Suprapubic skin (tissue), 4 donors: ENCODE results near the gene RAB39A. TPM values are rescaled to one million over a fixed set of nuclear protein-coding genes. Genes with fewer than 3 reads are reported as not detected.

Experiments used
- DNase-seq, 2 donors: peaks; one replicate each; pipeline ENCODE4 v3.0.0-alpha.2; 2019; ENCODE audit warnings: low spot score in 2 of 2
- H3K27ac ChIP-seq: fragments of 200-600 bp; sonication (generic); one replicate; pipeline ENCODE4 v1.5.1; 2019
- H3K27me3 ChIP-seq: fragments of 200-600 bp; sonication (generic); one replicate; pipeline ENCODE4 v1.5.1; 2019
- H3K36me3 ChIP-seq: fragments of 200-600 bp; sonication (generic); one replicate; pipeline ENCODE4 v1.5.1; 2019
- H3K4me1 ChIP-seq: fragments of 200-600 bp; sonication (generic); one replicate; pipeline ENCODE4 v1.5.1; 2019
- H3K4me3 ChIP-seq: fragments of 200-600 bp; sonication (generic); one replicate; pipeline ENCODE4 v1.5.1; 2019; ENCODE audit warnings: mild to moderate bottlenecking
- H3K9me3 ChIP-seq: fragments of 200-600 bp; sonication (generic); one replicate; pipeline ENCODE4 v1.5.1; 2019
- CTCF ChIP-seq, 2 donors: fragments of 200-600 bp in 1 of 2; fragments of 450-650 bp in 1 of 2; sonication (generic) in 1 of 2; IDR thresholded peaks; one replicate each; pipeline ENCODE4 v1.5.1; 2016 to 2019; ENCODE audit warnings: antibody characterized with exemption in 2 of 2, mild to moderate bottlenecking in 1 of 2, moderate library complexity in 1 of 2
- EP300 ChIP-seq: sonication (generic); formaldehyde crosslinking; IDR thresholded peaks from one replicate; pipeline ENCODE4 v1.6.1; 2017; ENCODE audit warnings: antibody characterized with exemption
- POLR2A ChIP-seq, 2 donors: fragments of 450-650 bp; IDR thresholded peaks; one replicate each; pipeline ENCODE4 v1.6.1; 2017; ENCODE audit warnings: antibody characterized with exemption in 2 of 2, mild to moderate bottlenecking in 2 of 2, moderate library complexity in 2 of 2
- POLR2AphosphoS5 ChIP-seq, 3 donors: sonication (generic); formaldehyde crosslinking; IDR thresholded peaks; one replicate each; pipeline ENCODE4 v1.6.1; 2017; ENCODE audit warnings: antibody characterized with exemption in 3 of 3
- WGBS: methylation state at CpG from one replicate; pipeline ENCODE4 v1.1.5; 2018; 5-methylcytosine and 5-hydroxymethylcytosine counted together
- total RNA-seq, 4 donors: library from RNA; depleted of rRNA; stranded (reverse); fragments of >200 nt; gene quantifications; one replicate each; pipeline ENCODE4 v1.1.0, GENCODE V29; 2016

Gene RAB39A
- total RNA-seq, 4 donors from 2014 or later: 0.34 TPM; not detected in 3

- H3K27ac ChIP-seq: no peak overlapping the region
- TF ChIP-seq POLR2A (IDR thresholded peaks at IDR 0.05) (no peak), EP300 (no peak), CTCF (IDR thresholded peaks at IDR 0.05) (no peak), POLR2AphosphoS5 (IDR thresholded peaks at IDR 0.05) (no peak)
Observed at GRCh38 chr11:107951155-107951554, 22.9 kb downstream of the RAB39A start.

GRCh38 chr11:107953446-107953845 lies 25.2 kb downstream of the RAB39A start:
- Histone ChIP-seq H3K9me3 (no peaks in the 10 kb centered on the region), H3K36me3 (no peaks in the 10 kb centered on the region), H3K27me3 (no peaks in the 10 kb centered on the region), H3K4me3 (no peak overlapping the region), H3K4me1 (peaks cover 6% of the 10 kb centered on the region), H3K27ac (no peak overlapping the region)
- DNase-seq: no peak
- WGBS: 70% methylated on average over 3 of the region's 3 CpGs
- TF ChIP-seq POLR2AphosphoS5 (IDR thresholded peaks at IDR 0.05): no peak
- TF ChIP-seq POLR2A (IDR thresholded peaks at IDR 0.05): no peak
- no peak for TF ChIP-seq CTCF (IDR thresholded peaks at IDR 0.05)
- TF ChIP-seq EP300: no peak

More at GRCh38 chr11:107951155-107951554, 22.9 kb downstream of the RAB39A start:
- H3K27me3 ChIP-seq: no peaks in the 10 kb centered on the region
- no peaks in the 10 kb centered on the region for H3K36me3 ChIP-seq
- H3K4me3 ChIP-seq: no peak overlapping the region
- DNase-seq: no peak
- no peaks in the 10 kb centered on the region for H3K4me1 ChIP-seq
- no peaks in the 10 kb centered on the region for H3K9me3 ChIP-seq

GRCh38 chr11:107956543-107956942 lies 28.3 kb downstream of the RAB39A start:
- H3K27ac ChIP-seq: no peak overlapping the region
- no peak for DNase-seq
- H3K36me3 ChIP-seq: no peaks in the 10 kb centered on the region
- WGBS: 63% methylated on average over 1 of the region's 1 CpG
- no peaks in the 10 kb centered on the region for H3K27me3 ChIP-seq
- TF ChIP-seq POLR2AphosphoS5 (IDR thresholded peaks at IDR 0.05) (no peak), CTCF (IDR thresholded peaks at IDR 0.05) (no peak), POLR2A (IDR thresholded peaks at IDR 0.05) (no peak), EP300 (no peak)
- peaks cover 6% of the 10 kb centered on the region for H3K4me1 ChIP-seq
- H3K4me3 ChIP-seq: no peak overlapping the region
- no peaks in the 10 kb centered on the region for H3K9me3 ChIP-seq

GRCh38 chr11:107957109-107957588 lies 28.9 kb downstream of the RAB39A start:
- TF ChIP-seq EP300 (no peak), POLR2A (IDR thresholded peaks at IDR 0.05) (no peak), CTCF (IDR thresholded peaks at IDR 0.05) (no peak), POLR2AphosphoS5 (IDR thresholded peaks at IDR 0.05) (peak in 1 of 3 donors; percentile 46)
- no peak overlapping the region for H3K4me3 ChIP-seq
- no peak overlapping the region for H3K27ac ChIP-seq
- H3K4me1 ChIP-seq: peaks cover 6% of the 10 kb centered on the region
- no peaks in the 10 kb centered on the region for H3K36me3 ChIP-seq
- 0% methylated on average over 1 of the region's 1 CpG for WGBS
- H3K9me3 ChIP-seq: no peaks in the 10 kb centered on the region
- DNase-seq: peak in 1 of 2 donors; percentile 60
- H3K27me3 ChIP-seq: no peaks in the 10 kb centered on the region

GRCh38 chr11:107961480-107961879 lies 33.2 kb downstream of the RAB39A start:
- Histone ChIP-seq H3K36me3 (no peaks in the 10 kb centered on the region), H3K9me3 (no peaks in the 10 kb centered on the region), H3K27ac (no peak overlapping the region), H3K4me1 (peaks cover 6% of the 10 kb centered on the region), H3K27me3 (no peaks in the 10 kb centered on the region), H3K4me3 (no peak overlapping the region)
- 83% methylated on average over 3 of the region's 3 CpGs for WGBS
- no peak for DNase-seq
- TF ChIP-seq POLR2A (IDR thresholded peaks at IDR 0.05) (no peak), CTCF (IDR thresholded peaks at IDR 0.05) (no peak), EP300 (no peak)
